Rectal smooth muscle tissue (tissue), 1 donor: Measurements from ENCODE around the gene DHCR24.
"Not testable (repeated sequence)": the region's sequence is repeated elsewhere in the genome, so short reads cannot be mapped to it uniquely, and the experiment has no call there.

Experiments
- H3K27ac ChIP-seq: one replicate; pipeline ENCODE4 v1.7.0; 2013; ENCODE audit warnings: low read depth, low read length, inconsistent platforms
- H3K27me3 ChIP-seq: one replicate; pipeline ENCODE4 v1.7.0; 2013; ENCODE audit warnings: low read length; ENCODE audit not compliant: control insufficient read depth, insufficient read depth
- H3K36me3 ChIP-seq: one replicate; pipeline ENCODE4 v1.7.0; 2013; ENCODE audit warnings: low read length; ENCODE audit not compliant: control insufficient read depth, insufficient read depth
- H3K4me1 ChIP-seq: one replicate; pipeline ENCODE4 v1.7.0; 2013; ENCODE audit warnings: low read length; ENCODE audit not compliant: control insufficient read depth, insufficient read depth
- H3K4me3 ChIP-seq: one replicate; pipeline ENCODE4 v1.7.0; 2013; ENCODE audit warnings: low read length
- H3K9ac ChIP-seq: one replicate; pipeline ENCODE4 v1.7.0; 2013; ENCODE audit warnings: low read length

The DHCR24 gene

GRCh38 chr1:54886724-54887664 is at the start of gene DHCR24:
DHCR24 (minus strand) TSS chr1:54887195; CDS start chr1:54887119, 76 bp downstream.
- H3K36me3 ChIP-seq = no peaks in the 10 kb centered on the region
- no peaks in the 10 kb centered on the region for H3K4me1 ChIP-seq
- H3K27me3 ChIP-seq = no peaks in the 10 kb centered on the region
- H3K4me3 ChIP-seq = peak within 1 kb of the TSS; percentile 80
- H3K27ac ChIP-seq = no peak within 1 kb of the TSS
- H3K9ac ChIP-seq = peak within 1 kb of the TSS; percentile 79

- Histone ChIP-seq H3K4me3 (no peak overlapping the region), H3K4me1 (no peaks in the 10 kb centered on the region), H3K36me3 (no peaks in the 10 kb centered on the region), H3K27me3 (no peaks in the 10 kb centered on the region), H3K27ac (no peak overlapping the region), H3K9ac (no peak overlapping the region)
These were observed 49.8 kb upstream of the DHCR24 start for GRCh38 chr1:54936791-54937190.

GRCh38 chr1:54934869-54935268 is 47.9 kb upstream of the DHCR24 start:
- no peaks in the 10 kb centered on the region for H3K27me3 ChIP-seq
- no peaks in the 10 kb centered on the region for H3K36me3 ChIP-seq
- no peak overlapping the region for H3K4me3 ChIP-seq
- no peaks in the 10 kb centered on the region for H3K4me1 ChIP-seq
- H3K9ac ChIP-seq = no peak overlapping the region
- no peak overlapping the region for H3K27ac ChIP-seq

- H3K27ac ChIP-seq, H3K9ac ChIP-seq, H3K4me3 ChIP-seq, H3K27me3 ChIP-seq, H3K4me1 ChIP-seq, H3K36me3 ChIP-seq: not testable (repeated sequence)
These were observed 47.1 kb upstream of the DHCR24 start for GRCh38 chr1:54934081-54934480.

GRCh38 chr1:54931275-54931840 is 44.4 kb upstream of the DHCR24 start:
- Histone ChIP-seq H3K4me3 (no peak overlapping the region), H3K27ac (no peak overlapping the region), H3K36me3 (no peaks in the 10 kb centered on the region), H3K4me1 (no peaks in the 10 kb centered on the region), H3K9ac (no peak overlapping the region), H3K27me3 (no peaks in the 10 kb centered on the region)

- Histone ChIP-seq H3K9ac (no peak overlapping the region), H3K27me3 (no peaks in the 10 kb centered on the region), H3K27ac (no peak overlapping the region), H3K4me3 (no peak overlapping the region), H3K36me3 (no peaks in the 10 kb centered on the region), H3K4me1 (no peaks in the 10 kb centered on the region)
These were observed 42.7 kb upstream of the DHCR24 start for GRCh38 chr1:54929700-54930099.

- no peak overlapping the region for H3K27ac ChIP-seq
- H3K4me1 ChIP-seq = no peaks in the 10 kb centered on the region
- no peak overlapping the region for H3K4me3 ChIP-seq
- H3K36me3 ChIP-seq = no peaks in the 10 kb centered on the region
- H3K27me3 ChIP-seq = no peaks in the 10 kb centered on the region
- no peak overlapping the region for H3K9ac ChIP-seq
These were observed 41.3 kb upstream of the DHCR24 start for GRCh38 chr1:54928327-54928726.

GRCh38 chr1:54927472-54928240 is 40.7 kb upstream of the DHCR24 start:
- H3K9ac ChIP-seq = no peak overlapping the region
- no peak overlapping the region for H3K4me3 ChIP-seq
- no peak overlapping the region for H3K27ac ChIP-seq
- no peaks in the 10 kb centered on the region for H3K4me1 ChIP-seq
- H3K27me3 ChIP-seq = no peaks in the 10 kb centered on the region
- H3K36me3 ChIP-seq = no peaks in the 10 kb centered on the region

GRCh38 chr1:54926970-54927369 is 40.0 kb upstream of the DHCR24 start:
- H3K27me3 ChIP-seq = no peaks in the 10 kb centered on the region
- H3K4me3 ChIP-seq = no peak overlapping the region
- no peak overlapping the region for H3K27ac ChIP-seq
- H3K36me3 ChIP-seq = no peaks in the 10 kb centered on the region
- no peak overlapping the region for H3K9ac ChIP-seq
- no peaks in the 10 kb centered on the region for H3K4me1 ChIP-seq

GRCh38 chr1:54922921-54923421 is 36.0 kb upstream of the DHCR24 start:
- no peaks in the 10 kb centered on the region for H3K27me3 ChIP-seq
- H3K36me3 ChIP-seq = no peaks in the 10 kb centered on the region
- H3K4me1 ChIP-seq = no peaks in the 10 kb centered on the region
- H3K4me3 ChIP-seq = no peak overlapping the region
- H3K27ac ChIP-seq = no peak overlapping the region
- H3K9ac ChIP-seq = no peak overlapping the region

GRCh38 chr1:54922040-54922761 is 35.2 kb upstream of the DHCR24 start:
- H3K36me3 ChIP-seq = no peaks in the 10 kb centered on the region
- no peak overlapping the region for H3K27ac ChIP-seq
- no peak overlapping the region for H3K4me3 ChIP-seq
- H3K27me3 ChIP-seq = no peaks in the 10 kb centered on the region
- H3K4me1 ChIP-seq = no peaks in the 10 kb centered on the region
- no peak overlapping the region for H3K9ac ChIP-seq
